ENCODE results near the gene CATSPERD.

DNA sequence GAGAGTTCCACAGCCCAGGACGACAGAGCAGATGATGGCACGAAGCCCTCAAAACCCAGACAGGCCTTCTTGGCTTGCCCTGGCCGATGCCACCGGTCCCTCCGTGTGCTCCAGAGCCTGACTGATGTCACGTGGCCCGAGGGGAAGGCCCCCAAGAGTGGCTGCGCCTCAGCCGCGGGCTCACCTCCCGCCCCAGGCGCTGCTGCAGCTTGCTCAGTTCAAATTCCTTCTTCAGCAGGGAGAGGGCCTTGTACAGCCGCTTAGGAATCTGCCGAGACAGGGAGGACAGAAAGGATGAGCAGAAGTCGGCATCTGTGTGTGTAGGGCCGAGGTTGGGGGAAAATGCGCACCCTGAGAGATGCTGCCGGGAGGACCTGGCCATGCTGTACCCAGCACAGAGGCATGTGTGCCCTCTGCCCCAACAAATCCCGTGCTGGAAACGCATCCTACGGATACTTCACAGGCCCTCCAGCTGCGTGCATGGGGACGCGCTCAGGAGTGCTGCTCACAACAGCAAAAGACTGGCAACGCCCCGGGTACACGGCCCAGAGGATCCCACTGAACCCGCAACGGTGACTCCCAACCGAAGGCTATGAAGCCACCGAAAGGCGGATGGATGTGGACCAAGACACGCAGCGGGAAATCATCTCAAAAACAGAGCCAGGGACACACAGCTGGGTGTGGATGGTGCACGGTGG, 13.4 kb upstream of the CATSPERD start:
- TF ChIP-seq EZH2phosphoT487 (IDR thresholded peaks at IDR 0.05; ENCODE audit: borderline replicate concordance, low read length) (no peak), EZH2 (IDR thresholded peaks at IDR 0.05; ENCODE audit: low read length, unreplicated experiment) (no peak)
- TF ChIP-seq, protein P1, sequence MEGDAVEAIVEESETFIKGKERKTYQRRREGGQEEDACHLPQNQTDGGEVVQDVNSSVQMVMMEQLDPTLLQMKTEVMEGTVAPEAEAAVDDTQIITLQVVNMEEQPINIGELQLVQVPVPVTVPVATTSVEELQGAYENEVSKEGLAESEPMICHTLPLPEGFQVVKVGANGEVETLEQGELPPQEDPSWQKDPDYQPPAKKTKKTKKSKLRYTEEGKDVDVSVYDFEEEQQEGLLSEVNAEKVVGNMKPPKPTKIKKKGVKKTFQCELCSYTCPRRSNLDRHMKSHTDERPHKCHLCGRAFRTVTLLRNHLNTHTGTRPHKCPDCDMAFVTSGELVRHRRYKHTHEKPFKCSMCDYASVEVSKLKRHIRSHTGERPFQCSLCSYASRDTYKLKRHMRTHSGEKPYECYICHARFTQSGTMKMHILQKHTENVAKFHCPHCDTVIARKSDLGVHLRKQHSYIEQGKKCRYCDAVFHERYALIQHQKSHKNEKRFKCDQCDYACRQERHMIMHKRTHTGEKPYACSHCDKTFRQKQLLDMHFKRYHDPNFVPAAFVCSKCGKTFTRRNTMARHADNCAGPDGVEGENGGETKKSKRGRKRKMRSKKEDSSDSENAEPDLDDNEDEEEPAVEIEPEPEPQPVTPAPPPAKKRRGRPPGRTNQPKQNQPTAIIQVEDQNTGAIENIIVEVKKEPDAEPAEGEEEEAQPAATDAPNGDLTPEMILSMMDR (conservative IDR thresholded peaks at IDR 0.05; ENCODE audit: low read depth, low read length) = no peak
